ENCODE results near the gene GRID1. TPM values are rescaled to one million over a fixed set of nuclear protein-coding genes. Genes with fewer than 3 reads are reported as not detected.

The GRID1 gene
- total and polyA plus RNA-seq, 10 of the 15 experiments (the other 5 are each of a cell fraction or from before 2014, with no cell fraction given), result 0.04 to 0.62 (median 0.08) TPM; not detected in 5

GRCh38 chr10:86064219-86064618 lies 302.4 kb downstream of the GRID1 start:
- TF ChIP-seq MLLT1 (IDR thresholded peaks at IDR 0.05) (no peak), PAX5 (IDR thresholded peaks at IDR 0.05; ENCODE audit: borderline replicate concordance, low read depth, low read length) (no peak), SIX5 (IDR thresholded peaks at IDR 0.05; ENCODE audit: low read depth, low read length, severe bottlenecking) (no peak), ZBED1 (IDR thresholded peaks at IDR 0.05; ENCODE audit: borderline replicate concordance) (no peak), CHD2 (IDR thresholded peaks at IDR 0.05; ENCODE audit: borderline replicate concordance, low read depth, low read length) (no peak), PML (IDR thresholded peaks at IDR 0.05; ENCODE audit: low read length) (no peak), KLF5 (IDR thresholded peaks at IDR 0.05; ENCODE audit: partially characterized antibody) (no peak), TCF7 (IDR thresholded peaks at IDR 0.05; ENCODE audit: borderline replicate concordance) (no peak), WRNIP1 (IDR thresholded peaks at IDR 0.05; ENCODE audit: borderline replicate concordance, low read depth, low read length) (no peak), SMAD5 (IDR thresholded peaks at IDR 0.05; ENCODE audit: low read depth) (no peak), IRF4 (IDR thresholded peaks at IDR 0.05; ENCODE audit: low read depth, low read length) (no peak), ZNF24 (IDR thresholded peaks at IDR 0.05) (no peak), ZBTB40 (IDR thresholded peaks at IDR 0.05; ENCODE audit: borderline replicate concordance) (no peak), CHD1 (IDR thresholded peaks at IDR 0.05; ENCODE audit: low read depth, low read length) (no peak), GABPA (IDR thresholded peaks at IDR 0.05; ENCODE audit: low read depth) (no peak), RAD21 (IDR thresholded peaks at IDR 0.05; ENCODE audit: insufficient read depth, low read depth, low read length) (no peak), YBX1 (IDR thresholded peaks at IDR 0.05) (no peak)
- Histone ChIP-seq H3K27ac (ENCODE audit: control insufficient read depth, insufficient read depth) (no peak overlapping the region), H3K79me2 (ENCODE audit: control insufficient read depth, insufficient read depth, low read length) (no peaks in the 10 kb centered on the region), H3K27me3 (replicated peaks in 1 of 2; ENCODE audit: control insufficient read depth in 2 of 2, insufficient read depth in 2 of 2, low read length in 1 of 2) (peaks cover 0 to 4% of the 10 kb centered on the region in 2 experiments; a peak in 2 of 4 replicates), H3K4me3 (no peak overlapping the region), H3K4me1 (ENCODE audit: control insufficient read depth, insufficient read depth, low read length) (no peaks in the 10 kb centered on the region), H3K9me3 (replicated peaks; ENCODE audit: control insufficient read depth, insufficient read depth, low read length) (no peaks in the 10 kb centered on the region), H3K36me3 (ENCODE audit: control insufficient read depth in 2 of 2, insufficient read depth in 2 of 2, low read length in 1 of 2) (no peaks in the 10 kb centered on the region), H4K20me1 (ENCODE audit: control insufficient read depth, insufficient read depth) (no peaks in the 10 kb centered on the region), H3K4me2 (ENCODE audit: control insufficient read depth, insufficient read depth) (no peak overlapping the region), H2AFZ (ENCODE audit: control insufficient read depth, low read depth, low read length) (no peak overlapping the region), H3K9ac (ENCODE audit: control insufficient read depth, insufficient read depth, low read length) (no peak overlapping the region)
- CTCF ChIA-PET, result interaction anchor here (1.1 kb wide), 1 partner anchor 273 kb away, joined by 3 read pairs; no protein-coding TSS in a partner anchor
- no TSS peak for BruUV-seq (replicated peaks)
- FAIRE-seq (no peak), DNase-seq (ENCODE audit: low read depth, low spot score) (no peak), ATAC-seq (no peak)
- intact Hi-C loops (cut with micrococcal nuclease; ENCODE audit: unreplicated experiment), result no loop called here
- POLR2A ChIA-PET, result no interaction called here
- RAD21 ChIA-PET (ENCODE audit: unreplicated experiment), result no interaction called here
- SMC1A ChIA-PET (ENCODE audit: uncharacterized antibody, unreplicated experiment), result no interaction called here
- in situ Hi-C loops (cut with MboI), result no loop called here
- 4% methylated on average over 3 of the region's 3 CpGs for WGBS (ENCODE audit: insufficient coverage, insufficient replicate concordance, low lambda C conversion rate, missing lambda C conversion rate)
